ENCODE data around the gene TMEM39A.

DNA sequence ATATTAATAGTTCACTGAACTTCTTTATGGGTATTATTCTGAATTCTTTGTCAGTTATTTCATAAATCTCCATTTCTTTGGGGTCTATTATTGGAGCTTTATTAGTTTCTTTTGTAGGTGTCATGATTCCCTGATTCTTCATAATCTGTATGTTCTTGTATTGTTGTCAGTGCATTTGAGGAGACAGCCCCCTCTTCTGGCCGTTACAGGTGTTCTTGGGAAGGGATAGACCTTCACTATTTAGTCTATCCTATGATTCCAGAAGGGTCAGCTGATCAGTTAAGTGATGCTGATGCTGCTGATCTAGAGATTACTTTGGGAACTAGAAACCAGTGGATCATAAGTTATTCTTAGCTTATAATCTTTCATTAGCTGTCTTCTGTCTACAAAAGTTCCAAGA is 34.9 kb downstream of the TMEM39A start:
- TF ChIP-seq EZH2 (IDR thresholded peaks at IDR 0.05; ENCODE audit: borderline replicate concordance, low read depth, low read length, severe bottlenecking) (no peak), POLR2A (IDR thresholded peaks at IDR 0.05; ENCODE audit: low read depth, low read length) (no peak), FOS (IDR thresholded peaks at IDR 0.05; ENCODE audit: borderline replicate concordance, insufficient read depth, low read length) (no peak)
- TF ChIP-seq, protein P1, sequence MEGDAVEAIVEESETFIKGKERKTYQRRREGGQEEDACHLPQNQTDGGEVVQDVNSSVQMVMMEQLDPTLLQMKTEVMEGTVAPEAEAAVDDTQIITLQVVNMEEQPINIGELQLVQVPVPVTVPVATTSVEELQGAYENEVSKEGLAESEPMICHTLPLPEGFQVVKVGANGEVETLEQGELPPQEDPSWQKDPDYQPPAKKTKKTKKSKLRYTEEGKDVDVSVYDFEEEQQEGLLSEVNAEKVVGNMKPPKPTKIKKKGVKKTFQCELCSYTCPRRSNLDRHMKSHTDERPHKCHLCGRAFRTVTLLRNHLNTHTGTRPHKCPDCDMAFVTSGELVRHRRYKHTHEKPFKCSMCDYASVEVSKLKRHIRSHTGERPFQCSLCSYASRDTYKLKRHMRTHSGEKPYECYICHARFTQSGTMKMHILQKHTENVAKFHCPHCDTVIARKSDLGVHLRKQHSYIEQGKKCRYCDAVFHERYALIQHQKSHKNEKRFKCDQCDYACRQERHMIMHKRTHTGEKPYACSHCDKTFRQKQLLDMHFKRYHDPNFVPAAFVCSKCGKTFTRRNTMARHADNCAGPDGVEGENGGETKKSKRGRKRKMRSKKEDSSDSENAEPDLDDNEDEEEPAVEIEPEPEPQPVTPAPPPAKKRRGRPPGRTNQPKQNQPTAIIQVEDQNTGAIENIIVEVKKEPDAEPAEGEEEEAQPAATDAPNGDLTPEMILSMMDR (IDR thresholded peaks at IDR 0.05; ENCODE audit: extremely low read depth in 1 of 2, insufficient read depth in 1 of 2, low read depth in 1 of 2, low read length in 2 of 2) = no peak
- TF ChIP-seq, protein P2, sequence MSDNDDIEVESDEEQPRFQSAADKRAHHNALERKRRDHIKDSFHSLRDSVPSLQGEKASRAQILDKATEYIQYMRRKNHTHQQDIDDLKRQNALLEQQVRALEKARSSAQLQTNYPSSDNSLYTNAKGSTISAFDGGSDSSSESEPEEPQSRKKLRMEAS (IDR thresholded peaks at IDR 0.05; ENCODE audit: insufficient read depth, insufficient read length) = no peak

Measured in endothelial cell of umbilical vein (primary cell).